CD4-positive, alpha-beta T cell treated with Interleukin-10 for 1 hour (primary cell): ENCODE results near the gene CDC34.
A peak's percentile ranks its signal among the peaks of the same experiment; 100 is the strongest.

Source experiments
- DNase-seq: peaks from one replicate; pipeline ENCODE4 v3.0.0-alpha.2; 2020

Gene CDC34

GRCh38 chr19:589693-590395, 58.3 kb downstream of the CDC34 start, which contains the start of gene HCN2:
Gene HCN2, plus strand, starts transcription at chr19:589881. Its CDS starts 65 bp downstream, at chr19:589946.
- DNase-seq, result no peak

DNA sequence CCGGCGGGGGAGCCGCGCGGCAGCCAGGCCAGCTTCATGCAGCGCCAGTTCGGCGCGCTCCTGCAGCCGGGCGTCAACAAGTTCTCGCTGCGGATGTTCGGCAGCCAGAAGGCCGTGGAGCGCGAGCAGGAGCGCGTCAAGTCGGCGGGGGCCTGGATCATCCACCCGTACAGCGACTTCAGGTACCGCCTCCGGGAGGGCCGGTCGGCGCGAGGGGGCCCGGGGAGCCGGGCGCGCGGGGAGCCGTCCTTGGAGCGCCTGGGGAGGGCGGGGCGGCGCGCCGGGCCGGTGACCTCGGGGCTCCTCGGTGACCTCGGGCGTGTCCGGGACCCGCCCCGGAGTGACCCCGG, 58.8 kb downstream of the CDC34 start:
- DNase-seq, result peak; percentile 37

- DNase-seq, result no peak
These were observed 59.2 kb downstream of the CDC34 start for GRCh38 chr19:590750-591098.

DNA sequence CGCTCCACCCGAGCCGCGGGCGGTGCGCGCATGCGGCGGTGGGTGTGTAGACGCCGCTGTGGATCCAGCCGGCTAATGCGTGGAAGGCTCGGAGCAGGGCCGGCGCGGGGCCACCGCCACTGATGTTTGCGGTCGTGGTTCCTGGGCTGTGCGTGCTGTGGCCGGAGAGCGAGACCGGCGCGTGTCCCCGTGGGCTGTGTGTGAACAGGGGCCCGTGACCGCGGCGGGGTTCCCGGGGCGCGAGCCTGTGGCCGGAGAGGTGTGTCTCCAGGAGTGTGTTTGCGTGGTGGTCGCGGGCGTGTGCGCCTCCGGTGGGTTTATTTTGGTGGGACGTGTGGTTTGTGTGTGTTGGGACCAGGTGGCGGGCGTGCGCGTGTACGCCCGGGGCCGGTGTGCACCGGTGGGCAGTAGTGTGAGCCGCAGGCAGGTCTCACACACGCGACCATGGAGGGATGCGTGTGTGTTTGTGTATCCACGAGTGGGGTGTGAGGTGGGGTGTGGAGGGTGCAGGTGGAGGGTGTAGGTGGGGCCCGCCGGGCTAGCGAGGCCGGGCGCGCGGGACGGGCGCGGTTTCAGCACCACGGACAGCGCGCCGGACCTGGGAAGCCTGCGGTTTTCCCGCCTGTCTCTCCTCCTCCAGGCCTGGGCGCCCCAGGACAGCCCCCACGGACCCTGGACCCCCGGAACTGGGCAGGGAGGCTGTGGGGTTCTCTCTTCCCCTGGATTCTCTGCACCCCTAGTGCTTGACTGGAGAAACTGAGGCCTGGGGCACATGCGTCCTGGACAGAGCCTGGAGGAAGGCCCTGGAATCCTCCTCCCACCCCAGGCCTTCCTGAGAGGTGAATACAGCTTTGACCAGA, 59.8 kb downstream of the CDC34 start:
- no peak for DNase-seq
